ENCODE data around the gene ADAM12.

ADAM12 gene

GRCh38 chr10:126341491-126341890, 46.8 kb downstream of the ADAM12 start:
- Histone ChIP-seq H3K4me2 (ENCODE audit: low read depth, low read length, poor library complexity, severe bottlenecking) (no peak overlapping the region), H3K27me3 (ENCODE audit: insufficient read depth, low read length, poor library complexity, severe bottlenecking) (no peaks in the 10 kb centered on the region), H3K4me3 (ENCODE audit: low read length, poor library complexity, severe bottlenecking) (no peak overlapping the region), H3F3A (ENCODE audit: low read depth) (no peaks in the 10 kb centered on the region), H3K4me1 (ENCODE audit: insufficient read depth, low read length, poor library complexity, severe bottlenecking) (no peaks in the 10 kb centered on the region), H3K79me2 (ENCODE audit: insufficient read depth, low read length) (no peaks in the 10 kb centered on the region), H3K9me3 (ENCODE audit: insufficient read depth, low read depth, low read length) (no peaks in the 10 kb centered on the region), H4K20me1 (ENCODE audit: insufficient read depth, low read length, poor library complexity, severe bottlenecking) (no peaks in the 10 kb centered on the region), H2AFZ (ENCODE audit: low read length) (no peak overlapping the region), H3K36me3 (ENCODE audit: insufficient read depth, low read length) (no peaks in the 10 kb centered on the region), H3K9me2 (replicated peaks; ENCODE audit: low read depth, low read length) (no peaks in the 10 kb centered on the region), H3K9ac (ENCODE audit: low read depth, low read length, poor library complexity, severe bottlenecking) (no peak overlapping the region)
- TF ChIP-seq EZH2phosphoT487 (IDR thresholded peaks at IDR 0.05; ENCODE audit: borderline replicate concordance) (no peak), CTCF (conservative IDR thresholded peaks at IDR 0.05; ENCODE audit: low read length) (no peak)

- no peak overlapping the region for H3K4me2 ChIP-seq (ENCODE audit: low read depth, low read length, poor library complexity, severe bottlenecking)
- H3K9ac ChIP-seq (ENCODE audit: low read depth, low read length, poor library complexity, severe bottlenecking): no peak overlapping the region
- no peaks in the 10 kb centered on the region for H3K4me1 ChIP-seq (ENCODE audit: insufficient read depth, low read length, poor library complexity, severe bottlenecking)
- H3F3A ChIP-seq (ENCODE audit: low read depth): no peaks in the 10 kb centered on the region
- no peak overlapping the region for H3K4me3 ChIP-seq (ENCODE audit: low read length, poor library complexity, severe bottlenecking)
- H4K20me1 ChIP-seq (ENCODE audit: insufficient read depth, low read length, poor library complexity, severe bottlenecking): no peaks in the 10 kb centered on the region
- TF ChIP-seq CTCF (conservative IDR thresholded peaks at IDR 0.05; ENCODE audit: low read length): no peak
- no peak for TF ChIP-seq EZH2phosphoT487 (IDR thresholded peaks at IDR 0.05; ENCODE audit: borderline replicate concordance)
- no peaks in the 10 kb centered on the region for H3K9me3 ChIP-seq (ENCODE audit: insufficient read depth, low read depth, low read length)
- H3K27me3 ChIP-seq (ENCODE audit: insufficient read depth, low read length, poor library complexity, severe bottlenecking): no peaks in the 10 kb centered on the region
- no peaks in the 10 kb centered on the region for H3K36me3 ChIP-seq (ENCODE audit: insufficient read depth, low read length)
- no peaks in the 10 kb centered on the region for H3K9me2 ChIP-seq (replicated peaks; ENCODE audit: low read depth, low read length)
- no peak overlapping the region for H2AFZ ChIP-seq (ENCODE audit: low read length)
- no peaks in the 10 kb centered on the region for H3K79me2 ChIP-seq (ENCODE audit: insufficient read depth, low read length)
Observed at GRCh38 chr10:126337251-126337810, 50.9 kb downstream of the ADAM12 start.

GRCh38 chr10:126336801-126337200, 51.5 kb downstream of the ADAM12 start:
- Histone ChIP-seq H3K4me2 (ENCODE audit: low read depth, low read length, poor library complexity, severe bottlenecking) (no peak overlapping the region), H3F3A (ENCODE audit: low read depth) (no peaks in the 10 kb centered on the region), H3K4me3 (ENCODE audit: low read length, poor library complexity, severe bottlenecking) (no peak overlapping the region), H3K9me3 (ENCODE audit: insufficient read depth, low read depth, low read length) (no peaks in the 10 kb centered on the region), H2AFZ (ENCODE audit: low read length) (no peak overlapping the region), H3K4me1 (ENCODE audit: insufficient read depth, low read length, poor library complexity, severe bottlenecking) (no peaks in the 10 kb centered on the region), H3K79me2 (ENCODE audit: insufficient read depth, low read length) (no peaks in the 10 kb centered on the region), H3K36me3 (ENCODE audit: insufficient read depth, low read length) (no peaks in the 10 kb centered on the region), H3K9me2 (replicated peaks; ENCODE audit: low read depth, low read length) (no peaks in the 10 kb centered on the region), H4K20me1 (ENCODE audit: insufficient read depth, low read length, poor library complexity, severe bottlenecking) (no peaks in the 10 kb centered on the region), H3K9ac (ENCODE audit: low read depth, low read length, poor library complexity, severe bottlenecking) (no peak overlapping the region), H3K27me3 (ENCODE audit: insufficient read depth, low read length, poor library complexity, severe bottlenecking) (no peaks in the 10 kb centered on the region)
- TF ChIP-seq CTCF (conservative IDR thresholded peaks at IDR 0.05; ENCODE audit: low read length) (no peak), EZH2phosphoT487 (IDR thresholded peaks at IDR 0.05; ENCODE audit: borderline replicate concordance) (no peak)

All from Loucy (cell line).